ENCODE measurements around the gene APPL2.
A peak's percentile ranks its signal among the peaks of the same experiment; 100 is the strongest.

Gene APPL2

GRCh38 chr12:105166736-105167135 is 69.2 kb downstream of the APPL2 start:
- Histone ChIP-seq H3K27me3 (no peaks in the 10 kb centered on the region), H3K9me3 (no peaks in the 10 kb centered on the region), H3K4me3 (ENCODE audit: low read depth in 1 of 2, low read length in 1 of 2) (no peak overlapping the region), H3K27ac (no peak overlapping the region), H3K36me3 (peaks cover 99% of the 10 kb centered on the region), H3K4me1 (ENCODE audit: control insufficient read depth in 1 of 2, insufficient read depth in 1 of 2, low read depth in 1 of 2, low read length in 1 of 2) (no peaks in the 10 kb centered on the region)
- no peak for TF ChIP-seq CTCF (IDR thresholded peaks at IDR 0.05)

- Histone ChIP-seq H3K4me1 (ENCODE audit: control insufficient read depth in 1 of 2, insufficient read depth in 1 of 2, low read depth in 1 of 2, low read length in 1 of 2) (no peaks in the 10 kb centered on the region), H3K36me3 (peaks cover 99% of the 10 kb centered on the region), H3K27me3 (no peaks in the 10 kb centered on the region), H3K4me3 (ENCODE audit: low read depth in 1 of 2, low read length in 1 of 2) (no peak overlapping the region), H3K27ac (no peak overlapping the region), H3K9me3 (no peaks in the 10 kb centered on the region)
- no peak for TF ChIP-seq CTCF (IDR thresholded peaks at IDR 0.05)
These were observed 71.9 kb downstream of the APPL2 start for GRCh38 chr12:105164068-105164467.

- Histone ChIP-seq H3K9me3 (no peaks in the 10 kb centered on the region), H3K27ac (no peak overlapping the region), H3K36me3 (peaks cover 99% of the 10 kb centered on the region), H3K4me1 (ENCODE audit: control insufficient read depth in 1 of 2, insufficient read depth in 1 of 2, low read depth in 1 of 2, low read length in 1 of 2) (no peaks in the 10 kb centered on the region), H3K27me3 (no peaks in the 10 kb centered on the region), H3K4me3 (ENCODE audit: low read depth in 1 of 2, low read length in 1 of 2) (no peak overlapping the region)
- TF ChIP-seq CTCF (IDR thresholded peaks at IDR 0.05) = no peak
These were observed 73.8 kb downstream of the APPL2 start for GRCh38 chr12:105162174-105162573.

- Histone ChIP-seq H3K9me3 (no peaks in the 10 kb centered on the region), H3K27ac (peak overlapping the region; percentile 22), H3K4me1 (ENCODE audit: control insufficient read depth in 1 of 2, insufficient read depth in 1 of 2, low read depth in 1 of 2, low read length in 1 of 2) (no peaks in the 10 kb centered on the region), H3K27me3 (no peaks in the 10 kb centered on the region), H3K36me3 (peaks cover 97% of the 10 kb centered on the region), H3K4me3 (ENCODE audit: low read depth in 1 of 2, low read length in 1 of 2) (no peak overlapping the region)
- TF ChIP-seq CTCF (IDR thresholded peaks at IDR 0.05) = no peak
These were observed 77.1 kb downstream of the APPL2 start for GRCh38 chr12:105158876-105159275.

- TF ChIP-seq CTCF (IDR thresholded peaks at IDR 0.05) = no peak
- Histone ChIP-seq H3K4me3 (ENCODE audit: low read depth in 1 of 2, low read length in 1 of 2) (no peak overlapping the region), H3K27ac (no peak overlapping the region), H3K4me1 (ENCODE audit: control insufficient read depth in 1 of 2, insufficient read depth in 1 of 2, low read depth in 1 of 2, low read length in 1 of 2) (no peaks in the 10 kb centered on the region), H3K27me3 (no peaks in the 10 kb centered on the region), H3K9me3 (no peaks in the 10 kb centered on the region), H3K36me3 (peaks cover 98% of the 10 kb centered on the region)
These were observed 78.4 kb downstream of the APPL2 start for GRCh38 chr12:105157606-105158005.

- Histone ChIP-seq H3K27me3 (no peaks in the 10 kb centered on the region), H3K9me3 (no peaks in the 10 kb centered on the region), H3K4me1 (ENCODE audit: control insufficient read depth in 1 of 2, insufficient read depth in 1 of 2, low read depth in 1 of 2, low read length in 1 of 2) (no peaks in the 10 kb centered on the region), H3K36me3 (peaks cover 98% of the 10 kb centered on the region), H3K4me3 (ENCODE audit: low read depth in 1 of 2, low read length in 1 of 2) (no peak overlapping the region), H3K27ac (no peak overlapping the region)
- no peak for TF ChIP-seq CTCF (IDR thresholded peaks at IDR 0.05)
These were observed 79.7 kb downstream of the APPL2 start for GRCh38 chr12:105156260-105156659.
